Measurements from ENCODE around the gene VIL1.

DNA sequence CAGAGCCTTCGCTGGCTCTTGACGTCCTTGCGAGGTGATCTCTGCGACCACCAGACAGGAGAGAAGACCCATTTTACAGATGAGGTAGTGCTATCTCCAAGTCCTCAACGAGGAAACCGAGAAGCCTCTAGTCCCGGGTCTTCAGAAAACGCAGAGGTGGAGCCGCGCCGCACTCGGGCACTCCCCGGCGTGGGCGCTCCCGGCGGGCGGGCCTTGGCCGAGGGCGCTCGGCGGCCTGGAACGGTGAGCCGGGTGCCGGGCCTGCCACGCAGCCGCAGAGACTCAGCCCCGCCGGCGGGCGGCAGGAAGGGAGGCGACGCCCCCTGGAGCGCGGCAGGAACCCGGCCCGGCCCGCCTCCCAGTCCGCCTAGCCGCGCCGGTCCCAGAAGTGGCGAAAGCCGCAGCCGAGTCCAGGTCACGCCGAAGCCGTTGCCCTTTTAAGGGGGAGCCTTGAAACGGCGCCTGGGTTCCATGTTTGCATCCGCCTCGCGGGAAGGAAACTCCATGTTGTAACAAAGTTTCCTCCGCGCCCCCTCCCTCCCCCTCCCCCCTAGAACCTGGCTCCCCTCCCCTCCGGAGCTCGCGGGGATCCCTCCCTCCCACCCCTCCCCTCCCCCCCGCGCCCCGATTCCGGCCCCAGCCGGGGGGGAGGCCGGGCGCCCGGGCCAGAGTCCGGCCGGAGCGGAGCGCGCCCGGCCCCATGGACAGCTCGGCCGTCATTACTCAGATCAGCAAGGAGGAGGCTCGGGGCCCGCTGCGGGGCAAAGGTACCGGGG lies 19.3 kb upstream of the VIL1 start, which contains the start of gene CTDSP1:
- TF ChIP-seq ZNF384 (IDR thresholded peaks at IDR 0.05), result no peak
- no peak for TF ChIP-seq SP1 (IDR thresholded peaks at IDR 0.05)
- peak; percentile 45 for TF ChIP-seq L3MBTL2 (conservative IDR thresholded peaks at IDR 0.05)
- no peak for TF ChIP-seq PKNOX1 (IDR thresholded peaks at IDR 0.05)
- no peak for TF ChIP-seq BHLHE40 (IDR thresholded peaks at IDR 0.05; ENCODE audit: borderline replicate concordance)
- TF ChIP-seq ARNT (IDR thresholded peaks at IDR 0.05), result 0 out of 2 replicates have a peak, but pooled peaks have one; percentile 12
- TF ChIP-seq HDGF (IDR thresholded peaks at IDR 0.05; ENCODE audit: borderline replicate concordance), result no peak
- no peak for TF ChIP-seq FOXA1 (IDR thresholded peaks at IDR 0.05)

Measured in HEK293T (cell line).